HepG2 (cell line): Measurements from ENCODE around the gene POLR1G. TPM values are rescaled to one million over a fixed set of nuclear protein-coding genes. Genes with fewer than 3 reads are reported as not detected.

Source experiments
- ISX ChIP-seq: sonication (generic); formaldehyde crosslinking; conservative IDR thresholded peaks from 2 replicates; pipeline ENCODE4 v1.5.0; 2020; ENCODE audit warnings: missing genetic modification reagents
- MTF1 ChIP-seq: sonication (generic); formaldehyde crosslinking; IDR thresholded peaks from 2 replicates; pipeline ENCODE4 v1.5.0; 2020; ENCODE audit warnings: missing genetic modification reagents
- NKX3-1 ChIP-seq: sonication (generic); formaldehyde crosslinking; IDR thresholded peaks from 2 replicates; pipeline ENCODE4 v1.5.0; 2020; ENCODE audit warnings: missing genetic modification reagents
- PPARG ChIP-seq: conservative IDR thresholded peaks from 2 replicates; pipeline ENCODE4 v1.6.1; 2016; ENCODE audit warnings: missing biosample characterization, missing genetic modification reagents
- RARA ChIP-seq: IDR thresholded peaks from 2 replicates; pipeline ENCODE4 v1.6.1; 2016; ENCODE audit warnings: missing genetic modification reagents, missing compliant biosample characterization
- TEAD3 ChIP-seq: optimal IDR thresholded peaks from 2 replicates; pipeline ENCODE3; 2016; ENCODE audit warnings: borderline replicate concordance
- ZNF20 ChIP-seq: sonication (generic); formaldehyde crosslinking; IDR thresholded peaks from 2 replicates; pipeline ENCODE4 v1.4.0; 2020; ENCODE audit warnings: mild to moderate bottlenecking, moderate library complexity, missing genetic modification reagents
- ZNF205 ChIP-seq: IDR thresholded peaks from 2 replicates; pipeline ENCODE4 v1.6.1; 2018; ENCODE audit warnings: missing biosample characterization, missing genetic modification reagents
- ZNF234 ChIP-seq: sonication (generic); formaldehyde crosslinking; conservative IDR thresholded peaks from 2 replicates; pipeline ENCODE4 v1.5.1; 2020; ENCODE audit warnings: mild to moderate bottlenecking, missing genetic modification reagents
- ZNF550 ChIP-seq: sonication (generic); formaldehyde crosslinking; IDR thresholded peaks from 2 replicates; pipeline ENCODE4 v1.4.0; 2020; ENCODE audit warnings: mild to moderate bottlenecking, missing genetic modification reagents, borderline replicate concordance
- ZNF781 ChIP-seq: sonication (generic); formaldehyde crosslinking; IDR thresholded peaks from 2 replicates; pipeline ENCODE4 v1.5.1; 2020; ENCODE audit warnings: borderline replicate concordance, mild to moderate bottlenecking, missing genetic modification reagents; ENCODE audit errors: not compliant biosample characterization
- ZSCAN21 ChIP-seq: sonication (generic); formaldehyde crosslinking; IDR thresholded peaks from 2 replicates; pipeline ENCODE4 v1.8.0; 2022; ENCODE audit warnings: mild to moderate bottlenecking, missing genetic modification reagents, moderate library complexity, borderline replicate concordance
- polyA plus RNA-seq, 8 experiments: library from polyadenylated mRNA; depleted of rRNA in 3 of 8; stranded (reverse) in 7 of 8; unstranded in 1 of 8; fragments of >200 nt; fragmentation: Illumina TruSeq in 4 of 8; extraction: Trizol in 4 of 8; gene quantifications; 2 replicates each; pipeline versions ENCODE4 v1.2.1 to v1.2.3, GENCODE V29; 2011 to 2016; ENCODE audit warnings: low read depth in 4 of 8, missing spikeins in 1 of 8, mixed read lengths in 1 of 8; ENCODE audit not compliant: insufficient read depth in 1 of 8
- total RNA-seq, 5 experiments: library from RNA; depleted of rRNA; stranded (reverse); fragments of >200 nt; fragmentation: Illumina TruSeq; extraction: Trizol; gene quantifications; 2 replicates each; pipeline ENCODE4 v1.2.3, GENCODE V29; 2016; ENCODE audit warnings: low read depth in 1 of 5
- TF ChIP-seq, protein P1 (sequence below): fragments of 450-650 bp; IDR thresholded peaks from 2 replicates; pipeline ENCODE4 v1.6.1; 2017; ENCODE audit warnings: mild to moderate bottlenecking
- TF ChIP-seq, protein P2 (sequence below): sonication (generic); formaldehyde crosslinking; IDR thresholded peaks from 2 replicates; pipeline ENCODE4 v1.5.0; 2020; ENCODE audit warnings: missing genetic modification reagents
- TF ChIP-seq, protein P3 (sequence below): IDR thresholded peaks from 2 replicates; pipeline ENCODE4 v1.6.1; 2016
- TF ChIP-seq, protein P4 (sequence below): sonication (generic); formaldehyde crosslinking; IDR thresholded peaks from 2 replicates; pipeline ENCODE4 v1.8.1; 2023; ENCODE audit warnings: mild to moderate bottlenecking, inconsistent platforms, moderate library complexity, missing genetic modification reagents, borderline replicate concordance
- TF ChIP-seq, protein P5 (sequence below): sonication (generic); formaldehyde crosslinking; IDR thresholded peaks from 2 replicates; pipeline ENCODE4 v1.5.0; 2020; ENCODE audit warnings: missing genetic modification reagents
- TF ChIP-seq, protein P6 (sequence below): sonication (generic); formaldehyde crosslinking; IDR thresholded peaks from 2 replicates; pipeline ENCODE4 v1.5.0; 2020; ENCODE audit warnings: missing genetic modification reagents, mild to moderate bottlenecking, borderline replicate concordance
- TF ChIP-seq, protein P7 (sequence below): sonication (generic); formaldehyde crosslinking; IDR thresholded peaks from 2 replicates; pipeline ENCODE4 v1.5.0; 2020; ENCODE audit warnings: missing genetic modification reagents

Gene POLR1G
- total and polyA plus RNA-seq, 2 of the 13 experiments (the other 11 are each of a cell fraction or from before 2014, with no cell fraction given): 3.5 to 20.8 TPM

DNA sequence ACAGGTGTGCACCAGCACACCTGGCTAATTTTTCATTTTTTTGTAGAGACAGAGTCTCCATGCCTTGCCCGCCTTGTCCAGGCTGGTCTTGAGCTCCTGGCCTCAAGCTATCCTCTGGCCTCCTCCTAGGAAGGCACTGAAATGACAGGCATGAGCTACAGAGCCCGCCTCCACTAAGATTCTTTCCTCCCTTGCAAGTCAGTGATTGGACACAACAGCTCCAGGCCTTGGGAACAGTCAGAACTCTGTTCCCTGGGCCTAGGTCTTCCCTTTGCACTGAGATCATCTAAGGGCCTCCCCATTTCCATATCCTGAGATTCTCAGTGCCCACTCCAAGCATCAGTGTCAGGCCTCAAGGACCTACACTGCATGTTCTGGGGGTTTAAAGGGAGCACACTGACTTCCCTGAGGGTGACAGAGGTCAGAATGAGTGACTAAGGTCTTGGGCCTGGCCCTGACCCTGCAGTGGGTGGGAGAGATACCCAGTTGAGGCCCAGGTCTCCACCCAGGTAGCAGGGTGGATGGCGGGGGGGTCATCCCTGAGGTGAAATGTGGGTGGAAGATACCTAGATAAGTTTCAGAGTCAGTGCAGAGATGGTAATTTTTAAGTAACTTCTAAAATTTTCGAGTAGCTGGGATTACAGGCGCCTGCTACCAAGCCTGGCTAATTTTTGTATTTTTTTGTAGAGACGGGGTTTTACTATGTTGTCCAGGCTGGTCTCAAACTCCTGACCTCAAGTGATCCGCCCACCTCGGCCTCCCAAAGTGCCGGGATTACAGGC, 34.6 kb downstream of the POLR1G start (continued):
- TF ChIP-seq, protein P1, sequence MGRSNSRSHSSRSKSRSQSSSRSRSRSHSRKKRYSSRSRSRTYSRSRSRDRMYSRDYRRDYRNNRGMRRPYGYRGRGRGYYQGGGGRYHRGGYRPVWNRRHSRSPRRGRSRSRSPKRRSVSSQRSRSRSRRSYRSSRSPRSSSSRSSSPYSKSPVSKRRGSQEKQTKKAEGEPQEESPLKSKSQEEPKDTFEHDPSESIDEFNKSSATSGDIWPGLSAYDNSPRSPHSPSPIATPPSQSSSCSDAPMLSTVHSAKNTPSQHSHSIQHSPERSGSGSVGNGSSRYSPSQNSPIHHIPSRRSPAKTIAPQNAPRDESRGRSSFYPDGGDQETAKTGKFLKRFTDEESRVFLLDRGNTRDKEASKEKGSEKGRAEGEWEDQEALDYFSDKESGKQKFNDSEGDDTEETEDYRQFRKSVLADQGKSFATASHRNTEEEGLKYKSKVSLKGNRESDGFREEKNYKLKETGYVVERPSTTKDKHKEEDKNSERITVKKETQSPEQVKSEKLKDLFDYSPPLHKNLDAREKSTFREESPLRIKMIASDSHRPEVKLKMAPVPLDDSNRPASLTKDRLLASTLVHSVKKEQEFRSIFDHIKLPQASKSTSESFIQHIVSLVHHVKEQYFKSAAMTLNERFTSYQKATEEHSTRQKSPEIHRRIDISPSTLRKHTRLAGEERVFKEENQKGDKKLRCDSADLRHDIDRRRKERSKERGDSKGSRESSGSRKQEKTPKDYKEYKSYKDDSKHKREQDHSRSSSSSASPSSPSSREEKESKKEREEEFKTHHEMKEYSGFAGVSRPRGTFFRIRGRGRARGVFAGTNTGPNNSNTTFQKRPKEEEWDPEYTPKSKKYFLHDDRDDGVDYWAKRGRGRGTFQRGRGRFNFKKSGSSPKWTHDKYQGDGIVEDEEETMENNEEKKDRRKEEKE: no peak
- peak; percentile 3 for TF ChIP-seq TEAD3 (CRISPR knock-in tag)
- TF ChIP-seq MTF1: no peak
- no peak for TF ChIP-seq ZNF781
- TF ChIP-seq ISX (CRISPR knock-in tag): no peak
- no peak for TF ChIP-seq ZNF20 (CRISPR knock-in tag)
- TF ChIP-seq, protein P2, sequence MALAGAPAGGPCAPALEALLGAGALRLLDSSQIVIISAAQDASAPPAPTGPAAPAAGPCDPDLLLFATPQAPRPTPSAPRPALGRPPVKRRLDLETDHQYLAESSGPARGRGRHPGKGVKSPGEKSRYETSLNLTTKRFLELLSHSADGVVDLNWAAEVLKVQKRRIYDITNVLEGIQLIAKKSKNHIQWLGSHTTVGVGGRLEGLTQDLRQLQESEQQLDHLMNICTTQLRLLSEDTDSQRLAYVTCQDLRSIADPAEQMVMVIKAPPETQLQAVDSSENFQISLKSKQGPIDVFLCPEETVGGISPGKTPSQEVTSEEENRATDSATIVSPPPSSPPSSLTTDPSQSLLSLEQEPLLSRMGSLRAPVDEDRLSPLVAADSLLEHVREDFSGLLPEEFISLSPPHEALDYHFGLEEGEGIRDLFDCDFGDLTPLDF: no peak
- no peak for TF ChIP-seq ZNF234 (CRISPR knock-in tag)
- no peak for TF ChIP-seq NKX3-1
- TF ChIP-seq ZNF205 (CRISPR knock-in tag): no peak
- TF ChIP-seq, protein P3, sequence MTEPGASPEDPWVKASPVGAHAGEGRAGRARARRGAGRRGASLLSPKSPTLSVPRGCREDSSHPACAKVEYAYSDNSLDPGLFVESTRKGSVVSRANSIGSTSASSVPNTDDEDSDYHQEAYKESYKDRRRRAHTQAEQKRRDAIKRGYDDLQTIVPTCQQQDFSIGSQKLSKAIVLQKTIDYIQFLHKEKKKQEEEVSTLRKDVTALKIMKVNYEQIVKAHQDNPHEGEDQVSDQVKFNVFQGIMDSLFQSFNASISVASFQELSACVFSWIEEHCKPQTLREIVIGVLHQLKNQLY (CRISPR knock-in tag): no peak
- no peak for TF ChIP-seq RARA (CRISPR knock-in tag)
- TF ChIP-seq, protein P4, sequence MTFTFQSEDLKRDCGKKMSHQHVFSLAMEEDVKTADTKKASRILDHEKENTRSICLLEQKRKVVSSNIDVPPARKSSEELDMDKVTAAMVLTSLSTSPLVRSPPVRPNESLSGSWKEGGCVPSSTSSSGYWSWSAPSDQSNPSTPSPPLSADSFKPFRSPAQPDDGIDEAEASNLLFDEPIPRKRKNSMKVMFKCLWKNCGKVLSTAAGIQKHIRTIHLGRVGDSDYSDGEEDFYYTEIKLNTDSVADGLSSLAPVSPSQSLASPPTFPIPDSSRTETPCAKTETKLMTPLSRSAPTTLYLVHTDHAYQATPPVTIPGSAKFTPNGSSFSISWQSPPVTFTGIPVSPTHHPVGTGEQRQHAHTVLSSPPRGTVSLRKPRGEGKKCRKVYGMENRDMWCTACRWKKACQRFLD: no peak
- TF ChIP-seq ZNF550 (CRISPR knock-in tag): no peak
- TF ChIP-seq, protein P5, sequence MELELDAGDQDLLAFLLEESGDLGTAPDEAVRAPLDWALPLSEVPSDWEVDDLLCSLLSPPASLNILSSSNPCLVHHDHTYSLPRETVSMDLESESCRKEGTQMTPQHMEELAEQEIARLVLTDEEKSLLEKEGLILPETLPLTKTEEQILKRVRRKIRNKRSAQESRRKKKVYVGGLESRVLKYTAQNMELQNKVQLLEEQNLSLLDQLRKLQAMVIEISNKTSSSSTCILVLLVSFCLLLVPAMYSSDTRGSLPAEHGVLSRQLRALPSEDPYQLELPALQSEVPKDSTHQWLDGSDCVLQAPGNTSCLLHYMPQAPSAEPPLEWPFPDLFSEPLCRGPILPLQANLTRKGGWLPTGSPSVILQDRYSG (CRISPR knock-in tag): no peak
- TF ChIP-seq PPARG: no peak
- TF ChIP-seq, protein P6, sequence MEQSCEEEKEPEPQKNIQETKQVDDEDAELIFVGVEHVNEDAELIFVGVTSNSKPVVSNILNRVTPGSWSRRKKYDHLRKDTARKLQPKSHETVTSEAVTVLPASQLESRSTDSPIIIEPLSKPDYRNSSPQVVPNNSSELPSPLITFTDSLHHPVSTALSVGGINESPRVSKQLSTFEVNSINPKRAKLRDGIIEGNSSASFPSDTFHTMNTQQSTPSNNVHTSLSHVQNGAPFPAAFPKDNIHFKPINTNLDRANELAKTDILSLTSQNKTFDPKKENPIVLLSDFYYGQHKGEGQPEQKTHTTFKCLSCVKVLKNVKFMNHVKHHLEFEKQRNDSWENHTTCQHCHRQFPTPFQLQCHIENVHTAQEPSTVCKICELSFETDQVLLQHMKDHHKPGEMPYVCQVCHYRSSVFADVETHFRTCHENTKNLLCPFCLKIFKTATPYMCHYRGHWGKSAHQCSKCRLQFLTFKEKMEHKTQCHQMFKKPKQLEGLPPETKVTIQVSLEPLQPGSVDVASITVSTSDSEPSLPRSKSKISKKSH (CRISPR knock-in tag): 0 out of 2 replicates have a peak, but pooled peaks have one; percentile 9
- TF ChIP-seq ZSCAN21 (CRISPR knock-in tag): 0 out of 2 replicates have a peak, but pooled peaks have one; percentile 22
- TF ChIP-seq, protein P7, sequence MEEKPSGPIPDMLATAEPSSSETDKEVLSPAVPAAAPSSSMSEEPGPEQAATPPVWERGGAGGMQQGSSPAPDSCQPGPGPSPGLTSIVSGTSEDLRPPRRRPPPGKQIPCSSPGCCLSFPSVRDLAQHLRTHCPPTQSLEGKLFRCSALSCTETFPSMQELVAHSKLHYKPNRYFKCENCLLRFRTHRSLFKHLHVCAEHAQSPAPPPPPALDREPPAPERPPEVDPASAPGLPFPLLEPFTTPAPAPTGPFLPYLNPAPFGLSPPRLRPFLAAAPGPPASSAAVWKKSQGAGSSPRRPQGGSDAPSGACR (CRISPR knock-in tag): no peak
